ENCODE data around the gene TEX11. TPM values are rescaled to one million over a fixed set of nuclear protein-coding genes. Genes with fewer than 3 reads are reported as not detected.

TEX11 gene
- total RNA-seq, 1 donor = not detected

DNA sequence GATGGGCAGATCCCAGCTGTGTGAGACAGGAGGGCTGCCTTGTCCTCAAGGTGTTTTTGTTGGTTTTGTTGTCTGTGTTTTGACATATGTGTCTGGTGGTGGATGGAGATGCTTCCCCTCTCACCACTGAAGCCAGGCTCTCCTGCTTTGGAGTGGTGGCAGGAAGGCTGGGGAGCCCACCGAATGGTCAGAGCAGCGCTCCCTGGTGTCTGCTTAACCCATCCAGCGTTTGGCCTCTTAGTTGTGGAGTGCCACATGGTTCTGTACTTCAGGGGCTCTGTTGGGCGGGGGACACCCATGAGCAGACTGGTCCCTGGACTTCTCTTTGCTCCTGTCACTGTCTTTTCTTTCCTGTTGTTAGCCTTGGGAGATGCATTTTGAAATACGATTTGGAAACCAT is 412.0 kb downstream of the TEX11 start:
- no peak overlapping the region for H3K4me3 ChIP-seq (ENCODE audit: low read depth, low read length)
- TF ChIP-seq, protein P1, sequence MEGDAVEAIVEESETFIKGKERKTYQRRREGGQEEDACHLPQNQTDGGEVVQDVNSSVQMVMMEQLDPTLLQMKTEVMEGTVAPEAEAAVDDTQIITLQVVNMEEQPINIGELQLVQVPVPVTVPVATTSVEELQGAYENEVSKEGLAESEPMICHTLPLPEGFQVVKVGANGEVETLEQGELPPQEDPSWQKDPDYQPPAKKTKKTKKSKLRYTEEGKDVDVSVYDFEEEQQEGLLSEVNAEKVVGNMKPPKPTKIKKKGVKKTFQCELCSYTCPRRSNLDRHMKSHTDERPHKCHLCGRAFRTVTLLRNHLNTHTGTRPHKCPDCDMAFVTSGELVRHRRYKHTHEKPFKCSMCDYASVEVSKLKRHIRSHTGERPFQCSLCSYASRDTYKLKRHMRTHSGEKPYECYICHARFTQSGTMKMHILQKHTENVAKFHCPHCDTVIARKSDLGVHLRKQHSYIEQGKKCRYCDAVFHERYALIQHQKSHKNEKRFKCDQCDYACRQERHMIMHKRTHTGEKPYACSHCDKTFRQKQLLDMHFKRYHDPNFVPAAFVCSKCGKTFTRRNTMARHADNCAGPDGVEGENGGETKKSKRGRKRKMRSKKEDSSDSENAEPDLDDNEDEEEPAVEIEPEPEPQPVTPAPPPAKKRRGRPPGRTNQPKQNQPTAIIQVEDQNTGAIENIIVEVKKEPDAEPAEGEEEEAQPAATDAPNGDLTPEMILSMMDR (IDR thresholded peaks at IDR 0.05; ENCODE audit: insufficient read depth, low read length) = no peak
- no peak for DNase-seq (ENCODE audit: low read depth)

- no peak for DNase-seq (ENCODE audit: low read depth)
- TF ChIP-seq, protein P1 (IDR thresholded peaks at IDR 0.05; ENCODE audit: insufficient read depth, low read length) = no peak
- no peak overlapping the region for H3K4me3 ChIP-seq (ENCODE audit: low read depth, low read length)
These were observed 414.1 kb downstream of the TEX11 start for GRCh38 chrX:70494441-70494840.

DNA sequence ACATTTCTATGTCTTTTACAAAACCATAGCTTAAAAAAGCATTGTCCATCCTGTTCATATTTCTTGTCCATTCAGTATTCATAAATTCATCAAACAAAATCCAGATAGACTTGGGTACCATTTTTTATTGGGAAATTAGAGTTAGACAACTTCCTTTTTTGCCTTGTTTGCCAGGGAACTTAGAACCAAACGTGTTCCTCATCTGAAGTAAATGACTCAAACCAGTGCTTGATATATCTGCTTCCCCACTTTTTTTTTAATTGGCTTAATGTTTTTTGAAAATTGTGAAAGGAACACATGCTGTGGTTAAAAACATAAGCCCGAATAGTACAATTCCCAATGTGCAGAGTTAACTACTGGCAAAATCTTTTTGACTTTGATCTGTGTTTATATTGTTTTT is 419.7 kb downstream of the TEX11 start:
- TF ChIP-seq, protein P1 (IDR thresholded peaks at IDR 0.05; ENCODE audit: insufficient read depth, low read length) = no peak
- no peak for DNase-seq (ENCODE audit: low read depth)

DNA sequence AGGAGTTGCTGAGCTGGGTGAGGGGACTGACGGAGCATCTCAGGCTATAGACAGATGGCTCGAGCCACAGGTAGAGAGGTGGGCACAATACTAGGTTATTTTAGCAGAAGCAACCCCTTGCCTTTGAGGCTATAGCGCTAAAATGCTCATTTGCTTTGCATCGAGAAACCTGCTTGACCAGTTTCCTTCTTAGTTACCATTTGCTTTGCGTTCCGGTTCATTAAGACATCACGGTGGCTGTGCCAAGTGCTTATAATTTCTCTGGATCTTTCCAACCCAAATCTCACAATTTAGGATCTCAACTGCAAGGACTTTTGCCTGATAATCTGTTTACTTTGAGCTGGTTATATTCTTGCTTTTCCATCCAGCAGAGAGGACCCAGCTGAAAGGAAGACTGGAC is 423.0 kb downstream of the TEX11 start:
- DNase-seq (ENCODE audit: low read depth) = no peak
- H3K4me3 ChIP-seq (ENCODE audit: low read depth, low read length) = no peak overlapping the region
- TF ChIP-seq, protein P1 (IDR thresholded peaks at IDR 0.05; ENCODE audit: insufficient read depth, low read length) = no peak

More for the DNA sequence above, 419.7 kb downstream of the TEX11 start:
- no peak overlapping the region for H3K4me3 ChIP-seq (ENCODE audit: low read depth, low read length)

- TF ChIP-seq, protein P1 (IDR thresholded peaks at IDR 0.05; ENCODE audit: insufficient read depth, low read length) = no peak
- H3K4me3 ChIP-seq (ENCODE audit: low read depth, low read length) = no peak overlapping the region
- no peak for DNase-seq (ENCODE audit: low read depth)
These were observed 426.2 kb downstream of the TEX11 start for GRCh38 chrX:70482300-70482699.

- no peak overlapping the region for H3K4me3 ChIP-seq (ENCODE audit: low read depth, low read length)
- TF ChIP-seq, protein P1 (IDR thresholded peaks at IDR 0.05; ENCODE audit: insufficient read depth, low read length) = no peak
- DNase-seq (ENCODE audit: low read depth) = no peak
These were observed 426.8 kb downstream of the TEX11 start for GRCh38 chrX:70481471-70482270.

- TF ChIP-seq, protein P1 (IDR thresholded peaks at IDR 0.05; ENCODE audit: insufficient read depth, low read length) = no peak
- no peak overlapping the region for H3K4me3 ChIP-seq (ENCODE audit: low read depth, low read length)
- DNase-seq (ENCODE audit: low read depth) = no peak
These were observed 427.9 kb downstream of the TEX11 start for GRCh38 chrX:70480660-70481018.
